Uterus (tissue), 2 donors: ENCODE measurements around the gene MSL3.

Experiments used
- POLR2A ChIP-seq, 2 donors: fragments of 450-650 bp; IDR thresholded peaks; one replicate each; pipeline ENCODE4 v1.6.1; 2016; ENCODE audit warnings: antibody characterized with exemption in 2 of 2, mild to moderate bottlenecking in 1 of 2, moderate library complexity in 1 of 2
- TF ChIP-seq, protein P1 (sequence below), 4 experiments: fragments of 200-600 bp in 2 of 4; fragments of 450-650 bp in 2 of 4; sonication (generic) in 2 of 4; IDR thresholded peaks; one replicate each; pipeline ENCODE4 v1.5.1; 2016 to 2019; ENCODE audit warnings: antibody characterized with exemption in 4 of 4, mild to moderate bottlenecking in 2 of 4, moderate library complexity in 1 of 4

DNA sequence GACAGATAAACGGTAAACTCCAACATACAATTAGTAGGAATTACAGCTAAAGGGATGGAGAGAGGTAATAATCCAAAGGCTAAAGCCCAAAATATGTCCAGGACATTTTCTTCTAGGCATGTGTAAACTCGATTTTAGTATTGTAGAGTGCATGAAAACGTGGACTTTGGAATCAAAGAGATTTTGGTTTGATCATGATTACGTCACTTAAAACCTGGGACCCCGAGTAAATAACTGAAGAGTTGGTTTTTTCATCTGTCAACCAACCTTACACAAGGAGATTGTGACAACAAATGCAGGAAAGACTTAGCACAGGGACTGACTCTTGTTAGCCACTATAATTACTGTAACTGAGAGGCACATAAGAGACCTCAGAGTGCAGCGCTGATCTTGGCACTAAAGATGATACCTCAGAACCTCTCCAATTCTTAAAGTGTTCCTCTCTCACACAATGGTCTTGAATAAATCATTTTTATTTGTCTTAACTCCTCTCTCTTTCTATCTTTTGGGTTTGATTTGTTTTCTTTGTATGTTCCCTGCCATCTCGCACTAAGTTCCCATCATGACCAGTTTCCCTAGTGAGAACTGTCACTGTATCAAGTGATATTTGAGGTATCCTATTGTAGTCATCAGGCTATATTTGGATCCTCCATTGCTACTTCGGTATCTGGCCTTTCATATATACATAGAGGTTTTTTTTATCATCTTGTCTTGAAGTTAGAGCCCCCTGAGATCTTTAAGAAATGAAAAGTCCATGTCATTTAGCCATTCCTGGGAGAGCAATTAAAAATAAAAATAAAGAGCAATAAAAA lies 32.2 kb upstream of the MSL3 start:
- TF ChIP-seq, protein P1, sequence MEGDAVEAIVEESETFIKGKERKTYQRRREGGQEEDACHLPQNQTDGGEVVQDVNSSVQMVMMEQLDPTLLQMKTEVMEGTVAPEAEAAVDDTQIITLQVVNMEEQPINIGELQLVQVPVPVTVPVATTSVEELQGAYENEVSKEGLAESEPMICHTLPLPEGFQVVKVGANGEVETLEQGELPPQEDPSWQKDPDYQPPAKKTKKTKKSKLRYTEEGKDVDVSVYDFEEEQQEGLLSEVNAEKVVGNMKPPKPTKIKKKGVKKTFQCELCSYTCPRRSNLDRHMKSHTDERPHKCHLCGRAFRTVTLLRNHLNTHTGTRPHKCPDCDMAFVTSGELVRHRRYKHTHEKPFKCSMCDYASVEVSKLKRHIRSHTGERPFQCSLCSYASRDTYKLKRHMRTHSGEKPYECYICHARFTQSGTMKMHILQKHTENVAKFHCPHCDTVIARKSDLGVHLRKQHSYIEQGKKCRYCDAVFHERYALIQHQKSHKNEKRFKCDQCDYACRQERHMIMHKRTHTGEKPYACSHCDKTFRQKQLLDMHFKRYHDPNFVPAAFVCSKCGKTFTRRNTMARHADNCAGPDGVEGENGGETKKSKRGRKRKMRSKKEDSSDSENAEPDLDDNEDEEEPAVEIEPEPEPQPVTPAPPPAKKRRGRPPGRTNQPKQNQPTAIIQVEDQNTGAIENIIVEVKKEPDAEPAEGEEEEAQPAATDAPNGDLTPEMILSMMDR (IDR thresholded peaks at IDR 0.05), result no peak
- TF ChIP-seq POLR2A (IDR thresholded peaks at IDR 0.05), result no peak
